GM23248 (cell line): Measurements from ENCODE around the gene CERT1. TPM values are rescaled to one million over a fixed set of nuclear protein-coding genes. Genes with fewer than 3 reads are reported as not detected.

ENCODE experiments used
- DNase-seq: peaks from one replicate; pipeline ENCODE4 v3.0.0-alpha.2; 2015
- H2AFZ ChIP-seq: fragments of 200-600 bp; sonication (generic); 2 replicates; pipeline ENCODE4 v1.6.1; 2016; ENCODE audit warnings: antibody characterized with exemption
- H3F3A ChIP-seq: fragments of 200-600 bp; sonication (generic); 2 replicates; pipeline ENCODE4 v1.6.1; 2016; ENCODE audit warnings: mild to moderate bottlenecking, antibody characterized with exemption, mixed run types; ENCODE audit not compliant: insufficient read depth
- H3K27ac ChIP-seq: fragments of 200-600 bp; sonication (generic); 2 replicates; pipeline ENCODE4 v1.5.1; 2016; ENCODE audit warnings: mild to moderate bottlenecking
- H3K27me3 ChIP-seq: fragments of 200-600 bp; sonication (generic); replicated peaks from 2 replicates; pipeline ENCODE4 v1.6.1; 2016; ENCODE audit warnings: mild to moderate bottlenecking; ENCODE audit not compliant: insufficient read depth
- H3K36me3 ChIP-seq: fragments of 200-600 bp; sonication (generic); 2 replicates; pipeline ENCODE4 v1.6.1; 2016; ENCODE audit warnings: low read depth, mild to moderate bottlenecking
- H3K4me1 ChIP-seq: fragments of 200-600 bp; sonication (generic); 2 replicates; pipeline ENCODE4 v1.6.1; 2016; ENCODE audit warnings: mild to moderate bottlenecking; ENCODE audit not compliant: insufficient read depth
- H3K4me2 ChIP-seq: fragments of 200-600 bp; sonication (generic); one replicate; pipeline ENCODE4 v1.6.1; 2016; ENCODE audit warnings: mild to moderate bottlenecking; ENCODE audit not compliant: unreplicated experiment
- H3K4me3 ChIP-seq: fragments of 200-600 bp; sonication (generic); 2 replicates; pipeline ENCODE4 v1.5.1; 2016; ENCODE audit warnings: mild to moderate bottlenecking
- H3K79me2 ChIP-seq: fragments of 200-600 bp; sonication (generic); 2 replicates; pipeline ENCODE4 v1.6.1; 2016; ENCODE audit warnings: mild to moderate bottlenecking; ENCODE audit not compliant: insufficient read depth
- H3K9ac ChIP-seq: fragments of 200-600 bp; sonication (generic); 2 replicates; pipeline ENCODE4 v1.6.1; 2016; ENCODE audit warnings: mild to moderate bottlenecking
- H3K9me2 ChIP-seq: fragments of 200-600 bp; sonication (generic); 2 replicates; pipeline ENCODE4 v1.6.1; 2016; ENCODE audit warnings: mixed run types, mild to moderate bottlenecking, moderate library complexity; ENCODE audit not compliant: insufficient read depth
- H3K9me3 ChIP-seq: fragments of 200-600 bp; sonication (generic); one replicate; pipeline ENCODE4 v1.6.1; 2017; ENCODE audit warnings: low read depth
- H4K20me1 ChIP-seq: fragments of 200-600 bp; sonication (generic); 2 replicates; pipeline ENCODE4 v1.6.0; 2016; ENCODE audit not compliant: insufficient read depth
- EZH2 ChIP-seq: fragments of 200-600 bp; sonication (generic); IDR thresholded peaks from 2 replicates; pipeline ENCODE4 v1.6.1; 2018; ENCODE audit warnings: antibody characterized with exemption, mild to moderate bottlenecking; ENCODE audit not compliant: insufficient read depth, poor library complexity, severe bottlenecking
- EZH2phosphoT487 ChIP-seq: fragments of 200-600 bp; sonication (generic); IDR thresholded peaks from 2 replicates; pipeline ENCODE4 v1.6.1; 2018; ENCODE audit warnings: antibody characterized with exemption, moderate library complexity, mild to moderate bottlenecking, low read depth; ENCODE audit not compliant: insufficient read depth
- WGBS, 2 experiments: methylation state at CpG; one replicate each; pipeline ENCODE4 v1.1.6; 2015 to 2017; ENCODE audit warnings: low lambda C conversion rate in 2 of 2, low coverage in 1 of 2; ENCODE audit errors: missing lambda C conversion rate in 2 of 2; 5-methylcytosine and 5-hydroxymethylcytosine counted together
- in situ Hi-C: fragments of 300-500 bp; cut with MboI; formaldehyde crosslinking; loops from 2 replicates; pipeline ENCODE4 v1.15.0; 2020
- polyA plus RNA-seq: library from polyadenylated mRNA; unstranded; fragments of >200 nt; fragmentation: Nextera tagmentation; extraction: Ambion mirVana; gene quantifications from 2 replicates; pipeline ENCODE4 v1.2.1, GENCODE V29; 2016
- total RNA-seq: library from RNA; depleted of rRNA; stranded (reverse); fragments of >200 nt; shearing (Covaris generic); gene quantifications from 2 replicates; pipeline ENCODE4 v1.2.3, GENCODE V29; 2014

CERT1 gene
- total and polyA plus RNA-seq, 2 experiments from 2014 or later: 15.2 to 17.3 TPM

DNA sequence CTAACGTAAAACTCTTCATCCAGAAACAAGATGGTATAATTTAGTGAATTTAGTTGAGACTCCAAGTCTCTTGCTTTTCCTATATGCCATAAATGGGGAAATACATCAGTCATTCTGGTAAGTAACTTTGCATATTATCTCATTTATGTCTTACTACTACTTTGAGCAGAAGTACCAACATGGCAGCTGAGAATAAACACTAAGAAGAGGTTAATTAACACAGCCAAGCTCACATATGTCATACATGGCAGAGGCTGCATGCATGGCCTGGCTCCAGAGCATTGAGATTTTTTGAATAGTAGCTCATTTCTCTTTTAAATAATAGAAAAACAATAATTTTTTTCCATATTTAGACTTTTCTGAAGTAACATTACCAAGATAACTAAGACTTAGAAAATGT is 54.3 kb downstream of the CERT1 start:
- H3K9ac ChIP-seq: no peak overlapping the region
- no peaks in the 10 kb centered on the region for H3F3A ChIP-seq
- TF ChIP-seq EZH2 (no peak), EZH2phosphoT487 (no peak)
- peaks cover 15% of the 10 kb centered on the region for H3K4me1 ChIP-seq
- no peak overlapping the region for H2AFZ ChIP-seq
- H3K79me2 ChIP-seq: peaks cover 44% of the 10 kb centered on the region
- no peak for DNase-seq
- H3K9me2 ChIP-seq: no peaks in the 10 kb centered on the region
- no peak overlapping the region for H3K4me3 ChIP-seq
- no peak overlapping the region for H3K27ac ChIP-seq
- in situ Hi-C loops: no loop called here
- 100% methylated on average over 1 of the region's 1 CpG for WGBS, 2 experiments
- H3K27me3 ChIP-seq: no peaks in the 10 kb centered on the region
- no peaks in the 10 kb centered on the region for H3K9me3 ChIP-seq
- H3K36me3 ChIP-seq: peaks cover 6% of the 10 kb centered on the region; the same call in 1 of the 2 replicates
- H4K20me1 ChIP-seq: no peaks in the 10 kb centered on the region
- H3K4me2 ChIP-seq: no peak overlapping the region

DNA sequence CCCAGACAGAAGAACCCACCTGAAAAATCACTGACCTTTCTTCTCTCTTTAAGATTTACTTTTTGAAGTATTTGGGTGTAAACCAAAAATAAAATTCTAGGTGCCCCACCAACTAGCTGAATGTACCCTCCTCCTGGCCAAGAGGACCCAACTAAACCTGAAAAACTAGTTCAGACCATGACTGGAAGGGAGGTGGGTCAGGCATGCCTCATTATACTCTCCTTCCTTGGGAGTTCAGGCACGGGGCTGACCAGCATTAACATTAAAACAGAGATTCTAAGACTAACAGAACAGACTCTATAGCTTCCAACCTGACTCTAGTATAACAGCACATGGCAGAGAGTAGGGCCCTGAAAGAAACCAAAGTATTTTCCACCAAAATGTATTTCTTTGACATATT is 61.4 kb downstream of the CERT1 start:
- Histone ChIP-seq H3K4me1 (no peaks in the 10 kb centered on the region), H3K36me3 (no peaks in the 10 kb centered on the region), H3K9me2 (no peaks in the 10 kb centered on the region), H3F3A (no peaks in the 10 kb centered on the region), H3K4me2 (no peak overlapping the region), H3K9me3 (no peaks in the 10 kb centered on the region), H3K27me3 (no peaks in the 10 kb centered on the region), H3K79me2 (peaks cover 50% of the 10 kb centered on the region; the same call in 1 of the 2 replicates), H4K20me1 (no peaks in the 10 kb centered on the region), H3K4me3 (no peak overlapping the region), H3K27ac (no peak overlapping the region), H3K9ac (no peak overlapping the region), H2AFZ (no peak overlapping the region)
- in situ Hi-C loops: no loop called here
- 90 to 93% methylated on average over 1 of the region's 1 CpG for WGBS, 2 experiments
- TF ChIP-seq EZH2phosphoT487 (no peak), EZH2 (no peak)
- DNase-seq: no peak

DNA sequence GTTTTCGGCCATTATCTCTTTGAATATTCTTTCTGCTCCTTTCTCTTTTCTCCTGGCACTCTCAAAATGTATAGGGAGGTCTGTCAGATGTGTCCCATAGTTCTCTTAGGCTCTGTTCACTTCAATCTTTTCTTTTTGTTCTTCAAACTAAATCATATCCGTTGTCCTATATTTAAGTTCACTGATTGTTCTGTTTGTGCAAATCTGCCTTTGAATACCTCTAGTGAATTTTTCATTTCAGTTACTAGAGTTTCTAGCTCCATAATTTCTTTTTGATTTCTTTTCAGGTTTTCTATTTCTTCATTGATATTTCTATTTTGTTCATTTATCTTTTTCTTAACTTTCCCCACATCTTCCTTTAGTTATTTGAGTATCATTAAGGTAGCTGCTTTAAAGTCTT is 65.4 kb downstream of the CERT1 start:
- no peaks in the 10 kb centered on the region for H3F3A ChIP-seq
- H3K27me3 ChIP-seq: no peaks in the 10 kb centered on the region
- in situ Hi-C loops: no loop called here
- no peak overlapping the region for H3K4me3 ChIP-seq
- H3K36me3 ChIP-seq: no peaks in the 10 kb centered on the region
- H3K27ac ChIP-seq: no peak overlapping the region
- no peaks in the 10 kb centered on the region for H4K20me1 ChIP-seq
- H3K9me2 ChIP-seq: no peaks in the 10 kb centered on the region
- TF ChIP-seq EZH2phosphoT487: no peak
- no peak for TF ChIP-seq EZH2
- no peak for DNase-seq
- no peak overlapping the region for H2AFZ ChIP-seq
- H3K9me3 ChIP-seq: no peaks in the 10 kb centered on the region
- peaks cover 35% of the 10 kb centered on the region; the same call in 1 of the 2 replicates for H3K79me2 ChIP-seq
- no peaks in the 10 kb centered on the region for H3K4me1 ChIP-seq
- no peak overlapping the region for H3K9ac ChIP-seq
- no peak overlapping the region for H3K4me2 ChIP-seq
- 93 to 97% methylated on average over 2 of the region's 2 CpGs for WGBS, 2 experiments

DNA sequence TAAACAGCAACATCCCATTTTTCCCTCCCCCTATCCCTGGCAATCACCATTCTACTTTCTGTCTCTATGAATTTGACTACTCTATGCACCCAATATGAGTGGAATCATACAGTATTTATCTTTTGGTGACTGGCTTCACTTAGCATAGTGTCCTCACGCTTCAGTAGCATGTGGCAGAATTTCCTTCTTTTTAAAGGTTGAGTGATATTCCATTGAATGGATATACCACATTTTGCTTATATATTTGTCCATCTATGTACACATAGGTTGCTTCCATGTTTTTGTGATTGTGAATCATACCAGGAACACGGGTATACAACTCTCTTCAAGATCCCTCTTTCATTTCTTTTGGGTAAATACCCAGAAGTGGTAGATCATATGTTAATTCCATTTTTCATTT is 69.9 kb downstream of the CERT1 start:
- H3K4me2 ChIP-seq: no peak overlapping the region
- in situ Hi-C loops: no loop called here
- peaks cover 5% of the 10 kb centered on the region; the same call in 1 of the 2 replicates for H3K79me2 ChIP-seq
- H3K27me3 ChIP-seq: no peaks in the 10 kb centered on the region
- WGBS, 2 experiments: 96 to 98% methylated on average over 2 of the region's 2 CpGs
- no peak for DNase-seq
- H3K27ac ChIP-seq: no peak overlapping the region
- H3K9me3 ChIP-seq: no peaks in the 10 kb centered on the region
- H3K36me3 ChIP-seq: no peaks in the 10 kb centered on the region
- no peak for TF ChIP-seq EZH2
- no peaks in the 10 kb centered on the region for H3K4me1 ChIP-seq
- no peak overlapping the region for H3K4me3 ChIP-seq
- H3K9ac ChIP-seq: no peak overlapping the region
- no peaks in the 10 kb centered on the region; the same call in 1 of the 2 replicates for H4K20me1 ChIP-seq
- no peak overlapping the region for H2AFZ ChIP-seq
- H3K9me2 ChIP-seq: no peaks in the 10 kb centered on the region
- no peaks in the 10 kb centered on the region for H3F3A ChIP-seq

DNA sequence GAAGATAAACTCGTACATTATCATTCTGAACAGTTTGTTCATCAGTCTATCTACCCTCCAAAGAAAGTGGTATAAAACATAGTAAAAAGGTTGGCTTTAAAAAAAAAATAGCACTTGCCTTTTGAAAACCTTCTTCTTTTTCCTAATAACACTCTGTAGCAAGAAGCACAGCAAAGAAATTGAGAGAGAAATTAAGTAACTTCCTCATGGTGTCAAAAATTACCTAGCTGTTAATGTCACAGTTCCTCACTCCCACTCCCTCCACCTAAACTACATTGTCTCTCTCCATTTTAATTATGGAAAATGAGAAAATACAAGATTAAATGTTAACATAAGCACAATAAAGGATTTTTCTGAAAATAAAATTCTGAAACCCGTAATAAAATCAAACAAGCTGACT is 72.2 kb downstream of the CERT1 start:
- Histone ChIP-seq H3K9ac (no peak overlapping the region), H3K4me2 (no peak overlapping the region), H3K27ac (no peak overlapping the region), H3K9me3 (no peaks in the 10 kb centered on the region), H3K4me1 (0 out of 2 replicates have a peak, but pooled peaks cover 2% of the 10 kb centered on the region), H4K20me1 (no peaks in the 10 kb centered on the region; the same call in 1 of the 2 replicates), H3K79me2 (peaks cover 5% of the 10 kb centered on the region; the same call in 1 of the 2 replicates), H2AFZ (no peak overlapping the region), H3K4me3 (no peak overlapping the region), H3K27me3 (no peaks in the 10 kb centered on the region), H3F3A (no peaks in the 10 kb centered on the region), H3K9me2 (no peaks in the 10 kb centered on the region), H3K36me3 (no peaks in the 10 kb centered on the region)
- 91 to 94% methylated on average over 2 of the region's 2 CpGs for WGBS, 2 experiments
- TF ChIP-seq EZH2 (no peak), EZH2phosphoT487 (no peak)
- in situ Hi-C loops: no loop called here
- DNase-seq: no peak
